H1 (cell line): ENCODE results near the gene FEZF1. TPM values are rescaled to one million over a fixed set of nuclear protein-coding genes. Genes with fewer than 3 reads are reported as not detected.

Source experiments
- CBX5 ChIP-seq: fragments of 300-800, 300-1000 bp; sonication (generic); IDR thresholded peaks from 2 replicates; pipeline ENCODE4 v1.7.1; 2016; ENCODE audit warnings: antibody characterized with exemption, low read length, low read depth
- CREB1 ChIP-seq: IDR thresholded peaks from 2 replicates; pipeline ENCODE4 v1.6.1; 2012; ENCODE audit warnings: inconsistent platforms
- CTBP2 ChIP-seq: IDR thresholded peaks from 2 replicates; pipeline ENCODE4 v1.7.0; 2011; ENCODE audit warnings: borderline replicate concordance, mild to moderate bottlenecking, moderate library complexity, mixed read lengths, low read length; ENCODE audit not compliant: insufficient read depth, insufficient read length
- EGR1 ChIP-seq: IDR thresholded peaks from 2 replicates; pipeline ENCODE4 v1.6.1; 2011; ENCODE audit warnings: low read depth, low read length, borderline replicate concordance
- FOSL1 ChIP-seq: IDR thresholded peaks from 2 replicates; pipeline ENCODE4 v1.6.1; 2011; ENCODE audit warnings: mild to moderate bottlenecking, low read depth, low read length, moderate library complexity; ENCODE audit not compliant: insufficient read depth
- HDAC2 ChIP-seq, 2 experiments: fragments of 300-600 bp in 1 of 2; sonication (generic) in 1 of 2; IDR thresholded peaks; 2 replicates each; pipeline ENCODE4 v1.6.1; 2011 to 2012; ENCODE audit warnings: low read depth in 2 of 2, low read length in 2 of 2, mild to moderate bottlenecking in 2 of 2, moderate library complexity in 2 of 2, borderline replicate concordance in 1 of 2, inconsistent platforms in 1 of 2
- KDM5A ChIP-seq: fragments of 200-600 bp; IDR thresholded peaks from 2 replicates; pipeline ENCODE4 v1.7.1; 2012; ENCODE audit warnings: mild to moderate bottlenecking, low read length, inconsistent platforms, mixed read lengths
- RNF2 ChIP-seq: fragments of 200-900, 300-1000 bp; sonication (generic); IDR thresholded peaks from 2 replicates; pipeline ENCODE4 v1.7.1; 2016; ENCODE audit warnings: borderline replicate concordance, low read depth, mild to moderate bottlenecking, antibody characterized with exemption, low read length; ENCODE audit not compliant: poor library complexity, severe bottlenecking; ENCODE audit errors: missing control alignments
- SIX5 ChIP-seq: IDR thresholded peaks from 2 replicates; pipeline ENCODE4 v1.6.1; 2011; ENCODE audit warnings: mild to moderate bottlenecking, low read depth, low read length
- SUZ12 ChIP-seq: fragments of 200-600 bp; sonication (generic); IDR thresholded peaks from 2 replicates; pipeline ENCODE4 v1.6.1; 2012; ENCODE audit warnings: mild to moderate bottlenecking, inconsistent platforms, low read length, moderate library complexity, mixed read lengths
- TAF7 ChIP-seq: optimal IDR thresholded peaks from 2 replicates; pipeline ENCODE3; 2011; ENCODE audit warnings: low read depth, mild to moderate bottlenecking, inconsistent platforms, low read length, moderate library complexity, borderline replicate concordance
- TCF12 ChIP-seq: IDR thresholded peaks from 2 replicates; pipeline ENCODE4 v1.6.1; 2011; ENCODE audit warnings: low read depth, mild to moderate bottlenecking, low read length
- polyA plus RNA-seq, 7 experiments: library from polyadenylated mRNA; depleted of rRNA in 3 of 7; stranded (reverse) in 5 of 7; unstranded in 2 of 7; fragments of >200 nt in 5 of 7; fragments of 200-250 nt in 2 of 7; gene quantifications; 1 replicate in 5 of 7; 2 replicates in 1 of 7; 4 replicates in 1 of 7; pipeline versions ENCODE4 v1.2.1 to v1.2.3, GENCODE V29; 2011 to 2013; ENCODE audit warnings: missing spikeins in 2 of 7, mixed read lengths in 2 of 7
- total RNA-seq: library from RNA; stranded (reverse); fragmentation: NEBNext Ultra II Directional; extraction: Animal tissue kit (Norgen Biotek cat#: 25700); gene quantifications from 2 replicates; pipeline ENCODE4 v1.2.1, GENCODE V29; 2021

FEZF1 gene
- total and polyA plus RNA-seq, 2 of the 8 experiments (the other 6 are each of a cell fraction or from before 2014, with no cell fraction given): 10.6 to 15.7 TPM

DNA sequence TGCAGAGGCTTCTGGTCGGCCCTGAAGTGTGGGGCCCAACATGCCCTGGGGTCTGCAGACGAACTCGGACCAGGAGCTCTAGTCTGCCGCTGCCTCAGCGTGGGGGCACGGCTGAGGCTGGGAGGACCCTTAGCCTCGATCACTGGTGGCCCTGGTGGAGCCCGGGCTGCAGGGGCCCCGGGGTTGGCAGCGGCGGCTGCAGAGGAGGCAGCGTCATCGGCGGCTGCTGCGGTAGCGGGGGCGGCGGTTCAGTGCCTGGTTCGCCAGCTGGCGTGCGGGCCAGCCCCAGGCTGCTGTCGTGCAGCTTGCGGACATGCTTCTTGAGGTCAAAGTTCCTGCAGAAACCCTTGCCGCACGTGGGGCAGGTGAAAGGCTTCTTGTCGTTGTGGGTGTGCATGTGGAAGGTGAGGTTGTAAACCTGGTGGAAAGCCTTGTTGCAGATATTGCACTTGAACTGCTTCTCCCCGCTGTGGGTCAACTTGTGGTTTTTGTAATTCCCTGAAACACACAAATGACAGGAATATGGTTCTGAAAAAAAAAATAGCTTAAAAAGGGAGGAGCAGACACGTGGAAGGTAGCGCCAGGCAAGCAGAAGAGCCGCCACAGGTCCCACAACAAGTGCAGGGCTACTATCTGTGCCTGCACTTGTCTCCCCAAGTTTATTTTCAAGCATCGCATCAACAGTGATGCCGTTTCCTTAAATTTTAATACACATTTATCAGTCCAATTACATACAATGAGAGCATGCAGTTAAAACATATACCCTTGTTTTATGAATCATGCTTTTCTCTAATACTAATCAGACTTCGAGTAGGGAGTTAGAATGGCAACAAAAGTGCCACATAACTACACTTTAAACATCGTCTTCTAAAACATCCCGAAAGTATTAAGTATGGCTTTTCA, 2.4 kb downstream of the FEZF1 start (continued):
- TF ChIP-seq TAF7: no peak
- TF ChIP-seq TCF12: no peak
- peak; percentile 88; the same call in 1 of the 2 replicates for TF ChIP-seq EGR1
- peak; percentile 45 for TF ChIP-seq CTBP2
- TF ChIP-seq HDAC2 (IDR thresholded peaks at IDR 0.05; ENCODE audit: borderline replicate concordance in 1 of 2, low read depth in 2 of 2, low read length in 2 of 2): no peak; a peak in 1 of 4 replicates
- no peak for TF ChIP-seq KDM5A
- peak; percentile 42; the same call in 1 of the 2 replicates for TF ChIP-seq CREB1
- peak; percentile 100 for TF ChIP-seq RNF2
- no peak for TF ChIP-seq CBX5
- no peak for TF ChIP-seq FOSL1
- TF ChIP-seq SIX5: no peak
- peak; percentile 97 for TF ChIP-seq SUZ12
